ENCODE measurements around the gene CHODL. TPM values are rescaled to one million over a fixed set of nuclear protein-coding genes. Genes with fewer than 3 reads are reported as not detected.

Gene CHODL
- polyA plus RNA-seq, 2 of the 4 experiments (the other 2 are of a cell fraction): not detected

DNA sequence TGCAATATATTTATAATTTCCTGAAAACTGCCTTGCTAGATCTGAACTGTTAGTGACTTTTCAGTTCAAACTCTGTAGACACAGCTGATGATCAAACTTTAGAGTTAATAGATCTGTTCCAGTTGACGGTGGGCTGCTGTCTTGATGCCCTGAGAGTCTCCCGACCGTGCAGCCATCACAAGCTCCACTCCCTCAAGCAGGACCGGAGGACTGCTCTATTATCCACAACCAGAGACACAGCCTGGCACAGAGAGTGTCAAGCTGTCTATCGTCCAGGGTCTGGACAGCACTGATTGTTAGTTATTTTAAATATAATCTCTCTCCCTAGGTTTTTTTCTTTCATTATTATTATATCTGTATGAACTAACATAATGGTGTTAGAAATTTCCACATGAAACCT lies 8.0 kb downstream of the CHODL start:
- Histone ChIP-seq H3K4me2 (no peak overlapping the region), H3K4me3 (no peak overlapping the region), H3K9me3 (no peaks in the 10 kb centered on the region), H3K4me1 (no peaks in the 10 kb centered on the region), H3K27ac (no peak overlapping the region)
- DNase-seq (ENCODE audit: low read depth in 1 of 2, low spot score in 1 of 2) (no peak), ATAC-seq (no peak), FAIRE-seq (no peak)
- ChIA-PET CTCF (no interaction called here), POLR2A (no interaction called here)
- TF ChIP-seq, protein P1, sequence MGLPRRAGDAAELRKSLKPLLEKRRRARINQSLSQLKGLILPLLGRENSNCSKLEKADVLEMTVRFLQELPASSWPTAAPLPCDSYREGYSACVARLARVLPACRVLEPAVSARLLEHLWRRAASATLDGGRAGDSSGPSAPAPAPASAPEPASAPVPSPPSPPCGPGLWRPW (IDR thresholded peaks at IDR 0.05): no peak
- no peak for TF ChIP-seq HOXB5 (CRISPR knock-in tag; IDR thresholded peaks at IDR 0.05)
- no peak for TF ChIP-seq TP53 (CRISPR knock-in tag; IDR thresholded peaks at IDR 0.05)
- TF ChIP-seq, protein P2, sequence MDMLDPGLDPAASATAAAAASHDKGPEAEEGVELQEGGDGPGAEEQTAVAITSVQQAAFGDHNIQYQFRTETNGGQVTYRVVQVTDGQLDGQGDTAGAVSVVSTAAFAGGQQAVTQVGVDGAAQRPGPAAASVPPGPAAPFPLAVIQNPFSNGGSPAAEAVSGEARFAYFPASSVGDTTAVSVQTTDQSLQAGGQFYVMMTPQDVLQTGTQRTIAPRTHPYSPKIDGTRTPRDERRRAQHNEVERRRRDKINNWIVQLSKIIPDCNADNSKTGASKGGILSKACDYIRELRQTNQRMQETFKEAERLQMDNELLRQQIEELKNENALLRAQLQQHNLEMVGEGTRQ (IDR thresholded peaks at IDR 0.05): no peak
- TF ChIP-seq RAD21 (conservative IDR thresholded peaks at IDR 0.05 in 1 of 2, IDR thresholded peaks at IDR 0.05 in 1 of 2): no peak
- WGBS (ENCODE audit: missing lambda C conversion rate): 13% methylated on average over 5 of the region's 5 CpGs

DNA sequence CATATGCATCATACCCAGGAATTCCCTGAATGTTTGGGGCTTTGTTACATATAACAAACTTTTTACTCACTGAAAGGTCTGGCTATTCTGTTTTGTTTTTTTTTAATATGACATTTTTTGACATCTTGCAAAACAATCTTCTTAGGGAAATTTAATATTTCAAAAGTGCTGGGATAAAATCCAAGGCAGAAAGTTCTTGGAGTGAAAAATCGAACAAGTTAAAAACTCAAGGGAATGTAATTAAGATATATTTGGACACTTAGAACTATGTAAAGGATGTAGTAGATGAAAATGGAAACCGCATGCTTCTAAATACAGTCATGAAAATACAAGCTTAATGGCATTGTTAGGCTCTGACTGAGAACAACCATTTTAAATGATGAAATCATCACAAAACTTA lies 8.6 kb downstream of the CHODL start:
- Histone ChIP-seq H3K4me2 (no peak overlapping the region), H3K4me1 (no peaks in the 10 kb centered on the region), H3K27ac (no peak overlapping the region), H3K4me3 (no peak overlapping the region), H3K9me3 (no peaks in the 10 kb centered on the region)
- ChIA-PET POLR2A (no interaction called here), CTCF (no interaction called here)
- TF ChIP-seq, protein P3, sequence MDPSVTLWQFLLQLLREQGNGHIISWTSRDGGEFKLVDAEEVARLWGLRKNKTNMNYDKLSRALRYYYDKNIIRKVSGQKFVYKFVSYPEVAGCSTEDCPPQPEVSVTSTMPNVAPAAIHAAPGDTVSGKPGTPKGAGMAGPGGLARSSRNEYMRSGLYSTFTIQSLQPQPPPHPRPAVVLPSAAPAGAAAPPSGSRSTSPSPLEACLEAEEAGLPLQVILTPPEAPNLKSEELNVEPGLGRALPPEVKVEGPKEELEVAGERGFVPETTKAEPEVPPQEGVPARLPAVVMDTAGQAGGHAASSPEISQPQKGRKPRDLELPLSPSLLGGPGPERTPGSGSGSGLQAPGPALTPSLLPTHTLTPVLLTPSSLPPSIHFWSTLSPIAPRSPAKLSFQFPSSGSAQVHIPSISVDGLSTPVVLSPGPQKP (IDR thresholded peaks at IDR 0.05; ENCODE audit: low read depth, low read length): no peak
- TF ChIP-seq SMC3 (IDR thresholded peaks at IDR 0.05): no peak
- no peak for FAIRE-seq
- DNase-seq (ENCODE audit: low read depth in 1 of 2, low spot score in 1 of 2): no peak
- no peak for ATAC-seq
- 22% methylated on average over 2 of the region's 2 CpGs for WGBS (ENCODE audit: missing lambda C conversion rate)

GRCh38 chr21:18253799-18254198 lies 9.2 kb downstream of the CHODL start:
- Histone ChIP-seq H3K4me1 (no peaks in the 10 kb centered on the region), H3K9me3 (no peaks in the 10 kb centered on the region), H3K27ac (no peak overlapping the region), H3K4me2 (no peak overlapping the region), H3K4me3 (no peak overlapping the region)
- DNase-seq (ENCODE audit: low read depth in 1 of 2, low spot score in 1 of 2) (no peak), ATAC-seq (no peak), FAIRE-seq (no peak)
- CTCF ChIA-PET: no interaction called here
- TF ChIP-seq SREBF2 (IDR thresholded peaks at IDR 0.05): no peak
- TF ChIP-seq FOSL2 (IDR thresholded peaks at IDR 0.05): no peak
- no peak for TF ChIP-seq FOSL2 (CRISPR knock-in tag; IDR thresholded peaks at IDR 0.05)
- no peak for TF ChIP-seq JUNB (IDR thresholded peaks at IDR 0.05)
- no peak for TF ChIP-seq CBX2 (IDR thresholded peaks at IDR 0.05; ENCODE audit: borderline replicate concordance, low read depth)
- no peak for TF ChIP-seq KDM1A (IDR thresholded peaks at IDR 0.05; ENCODE audit: low read depth)
- no peak for TF ChIP-seq TP53 (CRISPR knock-in tag; IDR thresholded peaks at IDR 0.05)
- TF ChIP-seq RAD21 (conservative IDR thresholded peaks at IDR 0.05 in 1 of 2, IDR thresholded peaks at IDR 0.05 in 1 of 2): no peak
- TF ChIP-seq, protein P3 (IDR thresholded peaks at IDR 0.05; ENCODE audit: low read depth, low read length): no peak
- no peak for TF ChIP-seq HOXB5 (CRISPR knock-in tag; IDR thresholded peaks at IDR 0.05)
- TF ChIP-seq NPAS2 (CRISPR knock-in tag; IDR thresholded peaks at IDR 0.05; ENCODE audit: borderline replicate concordance): no peak
- TF ChIP-seq MAZ (IDR thresholded peaks at IDR 0.05; ENCODE audit: borderline replicate concordance, low read depth, low read length): no peak
- TF ChIP-seq POLR2A (IDR thresholded peaks at IDR 0.05; ENCODE audit: low read length): no peak
- no peak for TF ChIP-seq CBX8 (IDR thresholded peaks at IDR 0.05)
- TF ChIP-seq, protein P2 (IDR thresholded peaks at IDR 0.05): no peak
- POLR2A ChIA-PET: no interaction called here
- WGBS (ENCODE audit: missing lambda C conversion rate): 3% methylated on average over 2 of the region's 2 CpGs
